ENCODE results near the gene ZBTB5.

- no peak for TF ChIP-seq POLR2AphosphoS5 (IDR thresholded peaks at IDR 0.05; ENCODE audit: low read depth, low read length)
- no peak for TF ChIP-seq CTCF (IDR thresholded peaks at IDR 0.05)
- TF ChIP-seq SIN3A (IDR thresholded peaks at IDR 0.05; ENCODE audit: borderline replicate concordance, insufficient read depth, low read depth, low read length) = no peak
- no peak for TF ChIP-seq REST (IDR thresholded peaks at IDR 0.05; ENCODE audit: insufficient read depth in 1 of 2, low read depth in 2 of 2, low read length in 1 of 2)
These were observed 38.5 kb upstream of the ZBTB5 start for GRCh38 chr9:37503736-37504135.
